HG03139 (cell line): Measurements from ENCODE around the gene SPTBN2.

ENCODE experiments used
- ATAC-seq: cut with Tn5 transposase; IDR thresholded peaks from one replicate; pipeline ENCODE4 v1.9.1; 2021; ENCODE audit not compliant: unreplicated experiment

Gene SPTBN2

GRCh38 chr11:66686100-66686785 is 42.8 kb downstream of the SPTBN2 start:
- no peak for ATAC-seq

- no peak for ATAC-seq
These were observed 43.5 kb downstream of the SPTBN2 start for GRCh38 chr11:66685276-66686099.

- no peak for ATAC-seq
These were observed 44.4 kb downstream of the SPTBN2 start for GRCh38 chr11:66684635-66685034.

GRCh38 chr11:66683877-66684276 is 45.1 kb downstream of the SPTBN2 start:
- ATAC-seq: no peak

GRCh38 chr11:66680966-66681645 is 47.9 kb downstream of the SPTBN2 start:
- no peak for ATAC-seq

- peak; percentile 78 for ATAC-seq
These were observed 51.2 kb downstream of the SPTBN2 start, which contains the start of gene RBM4B for GRCh38 chr11:66677599-66678375. Gene RBM4B, minus strand, starts transcription at chr11:66677887. Its CDS starts 808 bp downstream, at chr11:66677079.

- ATAC-seq: no peak
These were observed 52.0 kb downstream of the SPTBN2 start for GRCh38 chr11:66676931-66677598.

- ATAC-seq: no peak
These were observed 52.6 kb downstream of the SPTBN2 start for GRCh38 chr11:66676282-66676919.

GRCh38 chr11:66674964-66675602 is 53.9 kb downstream of the SPTBN2 start:
- no peak for ATAC-seq

- ATAC-seq: no peak
These were observed 58.2 kb downstream of the SPTBN2 start for GRCh38 chr11:66670816-66671215.

GRCh38 chr11:66665369-66665768 is 63.6 kb downstream of the SPTBN2 start:
- ATAC-seq: no peak

- no peak for ATAC-seq
These were observed 65.2 kb downstream of the SPTBN2 start for GRCh38 chr11:66663741-66664296.

- ATAC-seq: no peak
These were observed 69.3 kb downstream of the SPTBN2 start for GRCh38 chr11:66659763-66660162.

GRCh38 chr11:66653123-66653522 is 75.9 kb downstream of the SPTBN2 start:
- no peak for ATAC-seq

GRCh38 chr11:66652651-66653050 is 76.4 kb downstream of the SPTBN2 start:
- ATAC-seq: no peak

- ATAC-seq: no peak
These were observed 78.0 kb downstream of the SPTBN2 start for GRCh38 chr11:66651016-66651415.

- no peak for ATAC-seq
These were observed 79.1 kb downstream of the SPTBN2 start for GRCh38 chr11:66649903-66650302.

GRCh38 chr11:66646828-66647227 is 82.2 kb downstream of the SPTBN2 start:
- ATAC-seq: no peak
